ENCODE data around the gene TSTD1.

GRCh38 chr1:161039546-161039945, 782 bp upstream of the TSTD1 start:
- no peak for TF ChIP-seq CTCF (IDR thresholded peaks at IDR 0.05)
- TF ChIP-seq POLR2A (IDR thresholded peaks at IDR 0.05), result no peak
- TF ChIP-seq EP300 (IDR thresholded peaks at IDR 0.05), result no peak
- TF ChIP-seq POLR2AphosphoS5 (IDR thresholded peaks at IDR 0.05), result no peak

Data from suprapubic skin (tissue), 4 donors.